KMS-11 (cell line): ENCODE results near the gene ADGRD1.

Experiments used
- H2AFZ ChIP-seq: fragments of 200-600 bp; sonication (generic); 2 replicates; pipeline ENCODE4 v1.6.1; 2016; ENCODE audit warnings: antibody characterized with exemption, mixed run types, low read depth
- H3K27ac ChIP-seq: fragments of 200-600 bp; sonication (generic); 2 replicates; pipeline ENCODE4 v1.6.1; 2016; ENCODE audit warnings: mild to moderate bottlenecking, mixed run types
- H3K27me3 ChIP-seq: fragments of 200-600 bp; sonication (generic); 2 replicates; pipeline ENCODE4 v1.6.1; 2017; ENCODE audit warnings: mild to moderate bottlenecking, low read depth, mixed run types, moderate library complexity; ENCODE audit not compliant: insufficient read depth
- H3K36me3 ChIP-seq: fragments of 200-600 bp; sonication (generic); 2 replicates; pipeline ENCODE4 v1.6.1; 2017; ENCODE audit warnings: mild to moderate bottlenecking, mixed run types; ENCODE audit not compliant: insufficient read depth
- H3K4me1 ChIP-seq: fragments of 200-600 bp; sonication (generic); 2 replicates; pipeline ENCODE4 v1.6.1; 2016; ENCODE audit warnings: mild to moderate bottlenecking, low read depth, mixed run types; ENCODE audit not compliant: poor library complexity, severe bottlenecking
- H3K4me2 ChIP-seq: fragments of 200-600 bp; sonication (generic); 2 replicates; pipeline ENCODE4 v1.7.0; 2016; ENCODE audit warnings: mild to moderate bottlenecking, mixed run types
- H3K4me3 ChIP-seq: fragments of 200-600 bp; sonication (generic); IDR thresholded peaks from 2 replicates; pipeline ENCODE4 v1.6.1; 2017; ENCODE audit warnings: low read depth, low read length, mixed read lengths; ENCODE audit not compliant: insufficient read depth
- H3K79me2 ChIP-seq: fragments of 200-600 bp; sonication (generic); 2 replicates; pipeline ENCODE4 v1.6.1; 2016; ENCODE audit warnings: low read depth, mixed run types; ENCODE audit not compliant: insufficient read depth
- H3K9ac ChIP-seq: fragments of 200-600 bp; sonication (generic); 2 replicates; pipeline ENCODE4 v1.6.1; 2016; ENCODE audit warnings: mild to moderate bottlenecking, mixed run types
- H4K20me1 ChIP-seq: fragments of 200-600 bp; sonication (generic); 2 replicates; pipeline ENCODE4 v1.6.1; 2016; ENCODE audit warnings: mild to moderate bottlenecking, mixed run types; ENCODE audit not compliant: insufficient read depth
- CTCF ChIP-seq: fragments of 200-600 bp; sonication (generic); conservative IDR thresholded peaks from 2 replicates; pipeline ENCODE4 v1.6.1; 2017; ENCODE audit warnings: low read depth, mild to moderate bottlenecking, antibody characterized with exemption, low read length, moderate library complexity, mixed read lengths

The ADGRD1 gene

GRCh38 chr12:131044760-131045381 is 91.2 kb downstream of the ADGRD1 start:
- Histone ChIP-seq H3K79me2 (no peaks in the 10 kb centered on the region), H4K20me1 (no peaks in the 10 kb centered on the region), H3K36me3 (no peaks in the 10 kb centered on the region), H3K4me2 (no peak overlapping the region), H3K27ac (no peak overlapping the region), H3K4me3 (no peak overlapping the region), H3K9ac (no peak overlapping the region), H3K27me3 (no peaks in the 10 kb centered on the region), H2AFZ (no peak overlapping the region), H3K4me1 (no peaks in the 10 kb centered on the region)
- no peak for TF ChIP-seq CTCF

- H2AFZ ChIP-seq: no peak overlapping the region
- H3K79me2 ChIP-seq: no peaks in the 10 kb centered on the region
- H3K4me3 ChIP-seq: no peak overlapping the region
- no peaks in the 10 kb centered on the region for H4K20me1 ChIP-seq
- H3K9ac ChIP-seq: no peak overlapping the region
- H3K4me2 ChIP-seq: no peak overlapping the region
- no peaks in the 10 kb centered on the region for H3K4me1 ChIP-seq
- no peak for TF ChIP-seq CTCF
- H3K27ac ChIP-seq: no peak overlapping the region
- no peaks in the 10 kb centered on the region for H3K36me3 ChIP-seq
- no peaks in the 10 kb centered on the region for H3K27me3 ChIP-seq
Measured at GRCh38 chr12:131045705-131046460, 92.2 kb downstream of the ADGRD1 start.

- TF ChIP-seq CTCF: no peak
- Histone ChIP-seq H3K27ac (no peak overlapping the region), H3K4me2 (no peak overlapping the region), H3K9ac (no peak overlapping the region), H3K27me3 (no peaks in the 10 kb centered on the region), H3K4me1 (no peaks in the 10 kb centered on the region), H2AFZ (no peak overlapping the region), H3K36me3 (no peaks in the 10 kb centered on the region), H3K79me2 (no peaks in the 10 kb centered on the region), H3K4me3 (no peak overlapping the region), H4K20me1 (no peaks in the 10 kb centered on the region)
Measured at GRCh38 chr12:131046813-131047788, 93.4 kb downstream of the ADGRD1 start.

- H4K20me1 ChIP-seq: no peaks in the 10 kb centered on the region
- no peak overlapping the region for H2AFZ ChIP-seq
- no peaks in the 10 kb centered on the region for H3K36me3 ChIP-seq
- H3K4me2 ChIP-seq: no peak overlapping the region
- H3K9ac ChIP-seq: no peak overlapping the region
- H3K27ac ChIP-seq: no peak overlapping the region
- H3K4me1 ChIP-seq: no peaks in the 10 kb centered on the region
- no peak overlapping the region for H3K4me3 ChIP-seq
- no peaks in the 10 kb centered on the region for H3K27me3 ChIP-seq
- TF ChIP-seq CTCF: no peak
- H3K79me2 ChIP-seq: no peaks in the 10 kb centered on the region
Measured at GRCh38 chr12:131047789-131048610, 94.3 kb downstream of the ADGRD1 start.
